Measurements from ENCODE around the gene CLECL1. TPM values are rescaled to one million over a fixed set of nuclear protein-coding genes. Genes with fewer than 3 reads are reported as not detected.
"Not testable (repeated sequence)": the region's sequence is repeated elsewhere in the genome, so short reads cannot be mapped to it uniquely, and the experiment has no call there.

The CLECL1 gene
- total and polyA plus RNA-seq, 10 donors: 6.3 to 103 (median 14.5) TPM

- peak overlapping the region in 7 of 8 donors; percentile 23 to 91 (median 79) for H3K27ac ChIP-seq
- H3K27me3 ChIP-seq (replicated peaks in 1 of 7): no peaks in the 10 kb centered on the region
- peaks cover 17 to 84% (median 52%) of the 10 kb centered on the region in 6 donors for H3K4me1 ChIP-seq
- TF ChIP-seq POLR2AphosphoS5 (IDR thresholded peaks at IDR 0.05): no peak
- TF ChIP-seq CTCF (IDR thresholded peaks at IDR 0.05 in 8 of 11, conservative IDR thresholded peaks at IDR 0.05 in 3 of 11): no peak
- TF ChIP-seq POLR2A (IDR thresholded peaks at IDR 0.05): no peak
- no peak for DNase-seq
- H3K36me3 ChIP-seq: no peaks in the 10 kb centered on the region
- H3K4me3 ChIP-seq: no peak overlapping the region
- peaks cover 0 to 4% (median 0%) of the 10 kb centered on the region in 8 donors for H3K9me3 ChIP-seq
- intact Hi-C loops (cut with DNase I; ENCODE audit: low total_unique reads): loop anchor here (10.0 kb wide), 1 partner anchor 371 kb away; no protein-coding TSS in a partner anchor
These were observed 26.7 kb downstream of the CLECL1 start for GRCh38 chr12:9706086-9706685.

GRCh38 chr12:9704561-9704960 lies 28.3 kb downstream of the CLECL1 start:
- H3K4me1 ChIP-seq: peaks cover 17 to 84% (median 61%) of the 10 kb centered on the region in 6 donors
- not testable (repeated sequence) for DNase-seq; H3K36me3 ChIP-seq; H3K27me3 ChIP-seq (replicated peaks in 1 of 7); H3K4me3 ChIP-seq; H3K9me3 ChIP-seq
- 92 to 97% (median 96%) methylated on average over 5 of the region's 5 CpGs for WGBS, 5 donors
- intact Hi-C loops (cut with DNase I; ENCODE audit: low total_unique reads): loop anchor here (10.0 kb wide), 1 partner anchor 370 kb away; no protein-coding TSS in a partner anchor
- H3K27ac ChIP-seq: peak overlapping the region in 1 of 8 donors; percentile 86

GRCh38 chr12:9702255-9702654 lies 30.6 kb downstream of the CLECL1 start:
- peak; percentile 80 for DNase-seq
- TF ChIP-seq POLR2A (IDR thresholded peaks at IDR 0.05): no peak
- TF ChIP-seq POLR2AphosphoS5 (IDR thresholded peaks at IDR 0.05): peak in 2 of 3 donors; percentile 10 to 78
- TF ChIP-seq CTCF (IDR thresholded peaks at IDR 0.05 in 8 of 11, conservative IDR thresholded peaks at IDR 0.05 in 3 of 11): no peak
- peak overlapping the region; percentile 22 to 86 (median 62) for H3K27ac ChIP-seq
- peaks cover 9 to 80% (median 54%) of the 10 kb centered on the region in 6 donors for H3K4me1 ChIP-seq
- H3K9me3 ChIP-seq: peaks cover 0 to 16% (median 3%) of the 10 kb centered on the region in 8 donors
- 27 to 60% (median 38%) methylated on average over 3 of the region's 3 CpGs for WGBS, 5 donors
- intact Hi-C loops (cut with DNase I; ENCODE audit: low total_unique reads): loop anchor here (10.0 kb wide), 1 partner anchor 367 kb away; no protein-coding TSS in a partner anchor
- H3K36me3 ChIP-seq: peaks cover 0 to 2% (median 0%) of the 10 kb centered on the region in 6 donors
- peak overlapping the region in 1 of 8 donors; percentile 26 for H3K4me3 ChIP-seq
- no peaks in the 10 kb centered on the region for H3K27me3 ChIP-seq (replicated peaks in 1 of 7)

GRCh38 chr12:9701380-9702154 lies 31.3 kb downstream of the CLECL1 start:
- no peak for DNase-seq
- Histone ChIP-seq H3K4me1 (peaks cover 9 to 73% (median 47%) of the 10 kb centered on the region in 6 donors), H3K4me3 (peak overlapping the region in 1 of 8 donors; percentile 26), H3K9me3 (peaks cover 0 to 23% (median 10%) of the 10 kb centered on the region in 8 donors), H3K27me3 (replicated peaks in 1 of 7) (no peaks in the 10 kb centered on the region), H3K27ac (peak overlapping the region; percentile 22 to 86 (median 62)), H3K36me3 (peaks cover 0 to 9% (median 0%) of the 10 kb centered on the region in 6 donors)
- WGBS, 5 donors: 60 to 90% (median 72%) methylated on average over 1 of the region's 1 CpG
- intact Hi-C loops (cut with DNase I; ENCODE audit: low total_unique reads): loop anchor here (10.0 kb wide), 1 partner anchor 367 kb away; no protein-coding TSS in a partner anchor
- TF ChIP-seq POLR2AphosphoS5 (IDR thresholded peaks at IDR 0.05) (no peak), POLR2A (IDR thresholded peaks at IDR 0.05) (no peak), CTCF (IDR thresholded peaks at IDR 0.05 in 8 of 11, conservative IDR thresholded peaks at IDR 0.05 in 3 of 11) (no peak)
